Suprapubic skin (tissue), 3 donors: ENCODE results near the gene FCGR3A.

ENCODE experiments used
- CTCF ChIP-seq, 2 donors: fragments of 200-600 bp in 1 of 2; fragments of 450-650 bp in 1 of 2; sonication (generic) in 1 of 2; IDR thresholded peaks; one replicate each; pipeline ENCODE4 v1.5.1; 2016 to 2019; ENCODE audit warnings: antibody characterized with exemption in 2 of 2, mild to moderate bottlenecking in 1 of 2, moderate library complexity in 1 of 2
- POLR2A ChIP-seq, 2 donors: fragments of 450-650 bp; IDR thresholded peaks; one replicate each; pipeline ENCODE4 v1.6.1; 2017; ENCODE audit warnings: antibody characterized with exemption in 2 of 2, mild to moderate bottlenecking in 2 of 2, moderate library complexity in 2 of 2

- no peak for TF ChIP-seq POLR2A (IDR thresholded peaks at IDR 0.05)
- TF ChIP-seq CTCF (IDR thresholded peaks at IDR 0.05): no peak
Observed at GRCh38 chr1:161502181-161502580, 47.4 kb downstream of the FCGR3A start.
